ENCODE data around the gene LVRN. TPM values are rescaled to one million over a fixed set of nuclear protein-coding genes. Genes with fewer than 3 reads are reported as not detected.
"Not testable (repeated sequence)": the region's sequence is repeated elsewhere in the genome, so short reads cannot be mapped to it uniquely, and the experiment has no call there.

Gene LVRN, protein sequence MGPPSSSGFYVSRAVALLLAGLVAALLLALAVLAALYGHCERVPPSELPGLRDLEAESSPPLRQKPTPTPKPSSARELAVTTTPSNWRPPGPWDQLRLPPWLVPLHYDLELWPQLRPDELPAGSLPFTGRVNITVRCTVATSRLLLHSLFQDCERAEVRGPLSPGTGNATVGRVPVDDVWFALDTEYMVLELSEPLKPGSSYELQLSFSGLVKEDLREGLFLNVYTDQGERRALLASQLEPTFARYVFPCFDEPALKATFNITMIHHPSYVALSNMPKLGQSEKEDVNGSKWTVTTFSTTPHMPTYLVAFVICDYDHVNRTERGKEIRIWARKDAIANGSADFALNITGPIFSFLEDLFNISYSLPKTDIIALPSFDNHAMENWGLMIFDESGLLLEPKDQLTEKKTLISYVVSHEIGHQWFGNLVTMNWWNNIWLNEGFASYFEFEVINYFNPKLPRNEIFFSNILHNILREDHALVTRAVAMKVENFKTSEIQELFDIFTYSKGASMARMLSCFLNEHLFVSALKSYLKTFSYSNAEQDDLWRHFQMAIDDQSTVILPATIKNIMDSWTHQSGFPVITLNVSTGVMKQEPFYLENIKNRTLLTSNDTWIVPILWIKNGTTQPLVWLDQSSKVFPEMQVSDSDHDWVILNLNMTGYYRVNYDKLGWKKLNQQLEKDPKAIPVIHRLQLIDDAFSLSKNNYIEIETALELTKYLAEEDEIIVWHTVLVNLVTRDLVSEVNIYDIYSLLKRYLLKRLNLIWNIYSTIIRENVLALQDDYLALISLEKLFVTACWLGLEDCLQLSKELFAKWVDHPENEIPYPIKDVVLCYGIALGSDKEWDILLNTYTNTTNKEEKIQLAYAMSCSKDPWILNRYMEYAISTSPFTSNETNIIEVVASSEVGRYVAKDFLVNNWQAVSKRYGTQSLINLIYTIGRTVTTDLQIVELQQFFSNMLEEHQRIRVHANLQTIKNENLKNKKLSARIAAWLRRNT
- total RNA-seq: 3.3 TPM
- polyA plus RNA-seq (ENCODE audit: insufficient read depth in 1 of 8, insufficient read length in 8 of 8, low replicate concordance in 1 of 8): 1 to 10 TPM; 2.0 to 4.9 (median 3.3) TPM
- long read RNA-seq, donor 1: 0 reads
- long read RNA-seq, donor 2: 0 reads
- long read RNA-seq, donor 3: 0 reads
- long read RNA-seq, donor 4: 0 reads
- long read RNA-seq, donor 5: 0 reads
- long read RNA-seq, donor 6: 0 reads
- long read RNA-seq, donor 7: 0 reads
- long read RNA-seq, donor 8: 0 reads
- long read RNA-seq, donor 9: 0 reads
- long read RNA-seq, donor 10, full-length matches to known transcripts: 2 of 2 reads
- long read RNA-seq, donor 10, partial matches to known transcripts: 0 of 2 reads
- long read RNA-seq, donor 10, other reads (novel, unspliced or antisense): 0 of 2 reads
- long read RNA-seq, donor 11: 0 reads

GRCh38 chr5:115962239-115962564 is at the start of gene LVRN:
Gene LVRN (plus strand): TSS chr5:115962475. CDS start chr5:115962618, 143 bp downstream.
- H3K27me3 ChIP-seq (ENCODE audit: control insufficient read depth, insufficient read depth, low read length): peaks cover 46% of the 10 kb centered on the region
- no peaks in the 10 kb centered on the region for H3K9me3 ChIP-seq (replicated peaks; ENCODE audit: control insufficient read depth, low read depth, low read length)
- peaks cover 20% of the 10 kb centered on the region for H3K4me1 ChIP-seq (ENCODE audit: control insufficient read depth, insufficient read depth, low read length)
- 10% methylated on average over 13 of the region's 18 CpGs for WGBS (ENCODE audit: insufficient coverage)
- H3K4me3 ChIP-seq (ENCODE audit: low read length): peak within 1 kb of the TSS; percentile 35
- DNase-seq: no peak
- H3K36me3 ChIP-seq (ENCODE audit: control insufficient read depth, insufficient read depth, low read length): no peaks in the 10 kb centered on the region
- H3K27ac ChIP-seq (ENCODE audit: low read length): peak within 1 kb of the TSS; percentile 9

- H3K4me3 ChIP-seq (ENCODE audit: low read length); H3K9me3 ChIP-seq (replicated peaks; ENCODE audit: control insufficient read depth, low read depth, low read length); H3K4me1 ChIP-seq (ENCODE audit: control insufficient read depth, insufficient read depth, low read length); H3K36me3 ChIP-seq (ENCODE audit: control insufficient read depth, insufficient read depth, low read length); H3K27ac ChIP-seq (ENCODE audit: low read length); DNase-seq; H3K27me3 ChIP-seq (ENCODE audit: control insufficient read depth, insufficient read depth, low read length): not testable (repeated sequence)
- WGBS (ENCODE audit: insufficient coverage): no CpG with 5 or more reads among the region's 5 CpGs
These were observed 48.5 kb upstream of the LVRN start for GRCh38 chr5:115913623-115914400.

DNA sequence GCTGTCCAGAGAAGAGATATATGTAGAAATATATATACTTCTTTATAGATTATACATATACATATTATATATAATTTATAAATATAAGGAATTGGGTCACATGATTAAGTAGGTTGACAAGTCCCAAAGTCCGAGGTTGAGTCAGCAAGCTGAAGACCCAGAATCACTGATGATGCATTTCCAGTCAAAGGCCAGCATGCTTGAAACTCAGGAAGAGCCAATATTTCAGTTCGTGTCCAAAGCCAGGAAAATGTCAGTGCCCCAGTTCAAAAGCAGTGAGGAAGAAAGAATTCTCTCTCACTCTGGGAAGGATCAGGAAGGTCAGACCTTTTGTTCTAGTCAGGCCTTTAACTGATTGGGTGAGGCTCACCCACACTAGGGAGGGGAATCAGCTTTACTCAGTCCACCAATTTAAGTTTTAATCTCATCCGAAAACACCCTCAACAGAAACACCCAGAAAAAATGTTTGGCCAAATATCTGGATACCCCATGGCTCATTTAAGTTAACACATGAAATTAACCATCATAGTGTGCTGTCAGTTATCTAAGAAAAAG is 42.0 kb upstream of the LVRN start:
- Histone ChIP-seq H3K9me3 (replicated peaks; ENCODE audit: control insufficient read depth, low read depth, low read length) (no peaks in the 10 kb centered on the region), H3K4me3 (ENCODE audit: low read length) (no peak overlapping the region), H3K27me3 (ENCODE audit: control insufficient read depth, insufficient read depth, low read length) (no peaks in the 10 kb centered on the region), H3K27ac (ENCODE audit: low read length) (no peak overlapping the region), H3K4me1 (ENCODE audit: control insufficient read depth, insufficient read depth, low read length) (peaks cover 2% of the 10 kb centered on the region), H3K36me3 (ENCODE audit: control insufficient read depth, insufficient read depth, low read length) (peaks cover 4% of the 10 kb centered on the region)
- 83% methylated on average over 1 of the region's 3 CpGs for WGBS (ENCODE audit: insufficient coverage)
- DNase-seq: no peak

GRCh38 chr5:115928578-115929407 is 33.5 kb upstream of the LVRN start:
- not testable (repeated sequence) for H3K4me3 ChIP-seq (ENCODE audit: low read length); DNase-seq
- WGBS (ENCODE audit: insufficient coverage): 95% methylated on average over 10 of the region's 12 CpGs

GRCh38 chr5:115930171-115930570 is 32.1 kb upstream of the LVRN start:
- not testable (repeated sequence) for H3K4me1 ChIP-seq (ENCODE audit: control insufficient read depth, insufficient read depth, low read length); H3K27ac ChIP-seq (ENCODE audit: low read length); H3K4me3 ChIP-seq (ENCODE audit: low read length); DNase-seq; H3K36me3 ChIP-seq (ENCODE audit: control insufficient read depth, insufficient read depth, low read length); H3K9me3 ChIP-seq (replicated peaks; ENCODE audit: control insufficient read depth, low read depth, low read length); H3K27me3 ChIP-seq (ENCODE audit: control insufficient read depth, insufficient read depth, low read length)
- 95% methylated on average over 15 of the region's 17 CpGs for WGBS (ENCODE audit: insufficient coverage)

More at GRCh38 chr5:115928578-115929407, 33.5 kb upstream of the LVRN start:
- not testable (repeated sequence) for H3K4me1 ChIP-seq (ENCODE audit: control insufficient read depth, insufficient read depth, low read length); H3K27me3 ChIP-seq (ENCODE audit: control insufficient read depth, insufficient read depth, low read length); H3K9me3 ChIP-seq (replicated peaks; ENCODE audit: control insufficient read depth, low read depth, low read length); H3K36me3 ChIP-seq (ENCODE audit: control insufficient read depth, insufficient read depth, low read length)
- H3K27ac ChIP-seq (ENCODE audit: low read length): peak overlapping the region; percentile 29

- WGBS (ENCODE audit: insufficient coverage): no CpG with 5 or more reads among the region's 4 CpGs
- no peak overlapping the region for H3K27ac ChIP-seq (ENCODE audit: low read length)
- DNase-seq: no peak
- no peaks in the 10 kb centered on the region for H3K36me3 ChIP-seq (ENCODE audit: control insufficient read depth, insufficient read depth, low read length)
- no peaks in the 10 kb centered on the region for H3K9me3 ChIP-seq (replicated peaks; ENCODE audit: control insufficient read depth, low read depth, low read length)
- no peak overlapping the region for H3K4me3 ChIP-seq (ENCODE audit: low read length)
- peaks cover 2% of the 10 kb centered on the region for H3K4me1 ChIP-seq (ENCODE audit: control insufficient read depth, insufficient read depth, low read length)
- H3K27me3 ChIP-seq (ENCODE audit: control insufficient read depth, insufficient read depth, low read length): no peaks in the 10 kb centered on the region
These were observed 31.5 kb upstream of the LVRN start for GRCh38 chr5:115930630-115931337.

- WGBS (ENCODE audit: insufficient coverage): 93% methylated on average over 3 of the region's 6 CpGs
- Histone ChIP-seq H3K36me3 (ENCODE audit: control insufficient read depth, insufficient read depth, low read length) (no peaks in the 10 kb centered on the region), H3K27me3 (ENCODE audit: control insufficient read depth, insufficient read depth, low read length) (no peaks in the 10 kb centered on the region), H3K4me1 (ENCODE audit: control insufficient read depth, insufficient read depth, low read length) (peaks cover 2% of the 10 kb centered on the region), H3K4me3 (ENCODE audit: low read length) (no peak overlapping the region), H3K27ac (ENCODE audit: low read length) (no peak overlapping the region), H3K9me3 (replicated peaks; ENCODE audit: control insufficient read depth, low read depth, low read length) (no peaks in the 10 kb centered on the region)
- DNase-seq: no peak
These were observed 29.3 kb upstream of the LVRN start for GRCh38 chr5:115932991-115933390.

DNA sequence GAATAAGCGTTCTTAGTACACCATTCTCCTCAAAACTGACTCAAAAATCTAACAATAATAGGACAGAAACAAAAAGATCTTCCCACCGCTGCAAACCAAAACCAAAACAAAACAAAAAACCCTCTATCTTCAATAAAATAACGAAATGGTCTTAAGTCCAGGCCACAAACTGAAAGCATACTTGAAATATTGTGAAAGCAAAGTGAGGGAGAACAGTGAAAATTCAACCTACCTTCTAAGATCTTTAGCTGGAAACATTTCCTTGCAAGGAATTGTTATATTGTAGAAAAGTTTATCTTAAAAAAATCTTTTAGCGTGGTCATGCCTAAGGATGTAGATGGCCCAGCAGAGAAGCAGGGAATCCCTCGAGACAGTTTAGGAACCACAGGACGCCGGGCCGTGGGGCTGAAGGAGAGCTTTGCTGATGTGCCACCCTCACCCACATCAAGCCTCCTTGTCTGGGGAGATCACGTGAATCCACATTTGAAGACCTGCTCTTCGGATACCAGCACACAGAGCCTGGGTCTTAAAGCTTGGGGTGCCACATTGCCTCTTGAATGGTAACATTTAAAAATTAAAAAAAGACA is 27.8 kb upstream of the LVRN start:
- H3K36me3 ChIP-seq (ENCODE audit: control insufficient read depth, insufficient read depth, low read length): no peaks in the 10 kb centered on the region
- H3K4me3 ChIP-seq (ENCODE audit: low read length): no peak overlapping the region
- H3K9me3 ChIP-seq (replicated peaks; ENCODE audit: control insufficient read depth, low read depth, low read length): no peaks in the 10 kb centered on the region
- WGBS (ENCODE audit: insufficient coverage): 70% methylated on average over 3 of the region's 10 CpGs
- H3K4me1 ChIP-seq (ENCODE audit: control insufficient read depth, insufficient read depth, low read length): no peaks in the 10 kb centered on the region
- H3K27me3 ChIP-seq (ENCODE audit: control insufficient read depth, insufficient read depth, low read length): no peaks in the 10 kb centered on the region
- no peak for DNase-seq
- no peak overlapping the region for H3K27ac ChIP-seq (ENCODE audit: low read length)
